Natural killer cell (primary cell): Measurements from ENCODE around the gene HES5. TPM values are rescaled to one million over a fixed set of nuclear protein-coding genes. Genes with fewer than 3 reads are reported as not detected.

Source experiments
- ATAC-seq, 3 donors: fragments of 150-1000 bp in 2 of 3; fragments of 200-7000 bp in 1 of 3; cut with Tn5 transposase; 1 replicate in 1 of 3; 2 replicates in 2 of 3; pipeline ENCODE4 v1.10.0; 2021; ENCODE audit warnings: mild to moderate bottlenecking in 2 of 3, moderate library complexity in 2 of 3
- DNase-seq, 2 donors: peaks; one replicate each; pipeline versions ENCODE4 v3.0.0 to v3.0.0-alpha.2; 2013 to 2021; ENCODE audit warnings: mixed read lengths in 1 of 2
- H3K27ac ChIP-seq: one replicate; pipeline ENCODE4 v1.5.1; 2013; ENCODE audit warnings: mild to moderate bottlenecking, low read length
- H3K27me3 ChIP-seq: one replicate; pipeline ENCODE4 v1.6.1; 2013; ENCODE audit warnings: low read length; ENCODE audit not compliant: control insufficient read depth, insufficient read depth
- H3K36me3 ChIP-seq: one replicate; pipeline ENCODE4 v1.6.1; 2013; ENCODE audit warnings: low read length; ENCODE audit not compliant: control insufficient read depth, insufficient read depth
- H3K4me1 ChIP-seq: one replicate; pipeline ENCODE4 v1.6.1; 2013; ENCODE audit warnings: low read length; ENCODE audit not compliant: control insufficient read depth, insufficient read depth
- H3K4me3 ChIP-seq: one replicate; pipeline ENCODE4 v1.5.1; 2013; ENCODE audit warnings: low read length
- H3K9me3 ChIP-seq: one replicate; pipeline ENCODE4 v1.6.1; 2013; ENCODE audit warnings: low read length; ENCODE audit not compliant: control insufficient read depth, insufficient read depth
- H3K27ac Mint-ChIP-seq, 2 donors: one replicate each; pipeline ENCODE4 v1.8.0; 2022; ENCODE audit warnings: mild to moderate bottlenecking in 2 of 2, mixed read lengths in 2 of 2, moderate library complexity in 1 of 2
- H3K27me3 Mint-ChIP-seq, 2 donors: one replicate each; pipeline ENCODE4 v1.8.0; 2022; ENCODE audit warnings: low read depth in 2 of 2, mixed read lengths in 2 of 2
- H3K36me3 Mint-ChIP-seq: one replicate; pipeline ENCODE4 v1.8.0; 2022; ENCODE audit warnings: mixed read lengths
- H3K4me1 Mint-ChIP-seq, 2 donors: one replicate each; pipeline ENCODE4 v1.8.0; 2022; ENCODE audit warnings: mixed read lengths in 2 of 2
- H3K4me3 Mint-ChIP-seq: one replicate; pipeline ENCODE4 v1.8.0; 2022; ENCODE audit warnings: mild to moderate bottlenecking, moderate library complexity, mixed read lengths
- H3K9me3 Mint-ChIP-seq, 2 donors: one replicate each; pipeline ENCODE4 v1.8.0; 2022; ENCODE audit warnings: mixed read lengths in 2 of 2
- WGBS: methylation state at CpG from one replicate; pipeline ENCODE4 v1.1.7; 2013; ENCODE audit warnings: missing lambda C conversion rate; ENCODE audit not compliant: insufficient coverage; 5-methylcytosine and 5-hydroxymethylcytosine counted together
- intact Hi-C: fragments of 100-400 bp; cut with micrococcal nuclease; formaldehyde crosslinking; loops from one replicate; pipeline ENCODE4 v1.14.2; 2022
- total RNA-seq, 4 donors: library from RNA; stranded (reverse); fragments of 120-200 nt in 1 of 4; gene quantifications; one replicate each; pipeline versions ENCODE4 v1.2.3 to v1.2.4, GENCODE V29; 2013 to 2022
- TF ChIP-seq, protein P1 (sequence below): fragments of 200-600 bp; IDR thresholded peaks from one replicate; pipeline ENCODE4 v1.8.0; 2022; ENCODE audit warnings: antibody characterized with exemption

Gene HES5
- total RNA-seq, 3 donors from 2014 or later (not counting 1 experiment from before 2014, with no cell fraction given) = not detected

DNA sequence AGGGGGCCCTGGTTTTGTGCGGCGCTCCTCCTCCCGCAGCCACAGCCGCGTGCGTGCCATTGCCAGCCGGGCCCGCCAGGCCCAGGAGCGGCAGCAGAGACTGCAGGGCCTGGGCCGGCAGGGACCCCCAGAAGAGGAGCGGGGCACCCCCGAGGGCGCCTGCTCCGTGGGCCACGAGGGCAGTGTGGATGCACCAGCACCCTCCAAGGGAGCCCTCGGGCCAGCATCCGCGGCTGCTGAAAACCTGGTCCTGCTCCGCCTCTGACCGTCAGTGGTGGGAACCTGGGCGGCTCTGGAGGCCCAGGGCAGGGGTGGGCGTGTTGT is 25.2 kb downstream of the HES5 start:
- Histone ChIP-seq H3K4me3 (no peak overlapping the region), H3K9me3 (no peaks in the 10 kb centered on the region), H3K4me1 (peaks cover 25% of the 10 kb centered on the region), H3K27me3 (no peaks in the 10 kb centered on the region), H3K36me3 (peaks cover 16% of the 10 kb centered on the region), H3K27ac (no peak overlapping the region)
- H3K9me3 Mint-ChIP-seq = no peaks in the 10 kb centered on the region
- H3K27me3 Mint-ChIP-seq = no peaks in the 10 kb centered on the region
- 79% methylated on average over 22 of the region's 22 CpGs for WGBS
- H3K4me1 Mint-ChIP-seq = peaks cover 6 to 19% of the 10 kb centered on the region in 2 donors
- TF ChIP-seq, protein P1, sequence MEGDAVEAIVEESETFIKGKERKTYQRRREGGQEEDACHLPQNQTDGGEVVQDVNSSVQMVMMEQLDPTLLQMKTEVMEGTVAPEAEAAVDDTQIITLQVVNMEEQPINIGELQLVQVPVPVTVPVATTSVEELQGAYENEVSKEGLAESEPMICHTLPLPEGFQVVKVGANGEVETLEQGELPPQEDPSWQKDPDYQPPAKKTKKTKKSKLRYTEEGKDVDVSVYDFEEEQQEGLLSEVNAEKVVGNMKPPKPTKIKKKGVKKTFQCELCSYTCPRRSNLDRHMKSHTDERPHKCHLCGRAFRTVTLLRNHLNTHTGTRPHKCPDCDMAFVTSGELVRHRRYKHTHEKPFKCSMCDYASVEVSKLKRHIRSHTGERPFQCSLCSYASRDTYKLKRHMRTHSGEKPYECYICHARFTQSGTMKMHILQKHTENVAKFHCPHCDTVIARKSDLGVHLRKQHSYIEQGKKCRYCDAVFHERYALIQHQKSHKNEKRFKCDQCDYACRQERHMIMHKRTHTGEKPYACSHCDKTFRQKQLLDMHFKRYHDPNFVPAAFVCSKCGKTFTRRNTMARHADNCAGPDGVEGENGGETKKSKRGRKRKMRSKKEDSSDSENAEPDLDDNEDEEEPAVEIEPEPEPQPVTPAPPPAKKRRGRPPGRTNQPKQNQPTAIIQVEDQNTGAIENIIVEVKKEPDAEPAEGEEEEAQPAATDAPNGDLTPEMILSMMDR = no peak
- DNase-seq (no peak), ATAC-seq (no peak)
- H3K36me3 Mint-ChIP-seq = no peaks in the 10 kb centered on the region
- no peak overlapping the region for H3K27ac Mint-ChIP-seq
- intact Hi-C loops = no loop called here
- H3K4me3 Mint-ChIP-seq = no peak overlapping the region

DNA sequence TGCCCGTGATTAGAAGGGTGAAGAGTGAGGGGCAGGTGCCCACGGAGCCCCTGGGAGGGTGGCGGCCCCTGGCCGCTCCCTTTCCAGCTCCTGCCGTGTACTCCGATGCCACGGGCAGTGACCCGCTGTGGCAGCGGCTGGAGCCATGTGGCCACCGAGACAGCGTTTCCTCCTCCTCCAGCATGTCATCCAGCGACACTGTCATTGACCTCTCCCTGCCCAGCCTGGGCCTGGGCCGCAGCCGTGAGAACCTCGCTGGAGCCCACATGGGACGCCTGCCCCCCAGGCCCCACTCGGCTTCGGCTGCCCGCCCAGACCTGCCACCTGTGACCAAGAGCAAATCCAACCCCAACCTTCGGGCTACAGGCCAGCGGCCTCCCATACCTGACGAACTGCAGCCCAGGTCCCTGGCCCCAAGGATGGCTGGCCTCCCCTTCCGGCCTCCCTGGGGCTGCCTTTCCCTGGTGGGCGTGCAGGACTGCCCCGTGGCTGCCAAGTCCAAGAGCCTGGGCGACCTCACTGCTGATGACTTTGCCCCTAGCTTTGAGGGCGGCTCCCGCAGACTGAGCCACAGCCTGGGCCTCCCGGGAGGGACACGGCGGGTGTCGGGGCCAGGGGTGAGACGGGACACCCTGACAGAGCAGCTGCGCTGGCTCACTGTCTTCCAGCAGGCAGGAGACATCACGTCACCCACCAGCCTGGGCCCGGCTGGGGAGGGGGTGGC is 25.7 kb downstream of the HES5 start:
- Histone ChIP-seq H3K4me3 (no peak overlapping the region), H3K4me1 (peaks cover 30% of the 10 kb centered on the region), H3K9me3 (no peaks in the 10 kb centered on the region), H3K27me3 (no peaks in the 10 kb centered on the region), H3K27ac (no peak overlapping the region), H3K36me3 (peaks cover 11% of the 10 kb centered on the region)
- no peak overlapping the region for H3K4me3 Mint-ChIP-seq
- H3K36me3 Mint-ChIP-seq = no peaks in the 10 kb centered on the region
- H3K27me3 Mint-ChIP-seq = no peaks in the 10 kb centered on the region
- TF ChIP-seq, protein P1 = no peak
- H3K9me3 Mint-ChIP-seq = no peaks in the 10 kb centered on the region
- peaks cover 7 to 24% of the 10 kb centered on the region in 2 donors for H3K4me1 Mint-ChIP-seq
- no peak overlapping the region for H3K27ac Mint-ChIP-seq
- intact Hi-C loops = no loop called here
- WGBS = 85% methylated on average over 36 of the region's 36 CpGs
- DNase-seq (no peak), ATAC-seq (no peak)

DNA sequence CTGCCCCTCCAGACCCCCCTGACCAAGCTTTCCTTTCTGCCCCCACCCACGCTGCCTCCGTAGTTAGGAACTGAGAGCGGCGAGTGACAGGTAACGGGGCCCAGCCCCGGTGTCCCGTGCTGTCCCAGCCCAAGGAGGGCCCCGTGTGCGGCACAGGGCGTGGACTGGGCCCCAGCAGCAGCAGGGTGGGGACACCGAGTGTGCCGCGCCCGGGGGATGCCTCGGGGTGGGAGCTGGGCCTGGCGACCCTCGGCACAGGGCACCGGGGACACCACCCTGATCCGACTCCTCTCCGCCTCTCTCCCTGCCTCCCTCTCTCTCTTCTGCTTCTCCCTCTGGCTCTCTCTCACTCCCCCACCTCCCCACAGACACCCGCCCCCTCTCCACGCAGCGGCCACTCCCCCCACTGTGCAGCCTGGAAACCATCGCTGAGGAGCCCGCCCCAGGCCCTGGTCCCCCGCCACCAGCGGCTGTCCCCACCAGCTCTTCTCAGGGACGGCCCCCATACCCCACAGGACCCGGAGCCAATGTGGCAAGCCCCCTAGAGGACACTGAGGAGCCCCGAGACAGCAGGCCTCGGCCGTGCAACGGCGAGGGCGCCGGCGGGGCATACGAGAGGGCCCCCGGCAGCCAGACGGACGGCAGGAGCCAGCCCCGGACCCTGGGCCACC is 26.4 kb downstream of the HES5 start:
- H3K27me3 Mint-ChIP-seq = no peaks in the 10 kb centered on the region
- peaks cover 37% of the 10 kb centered on the region for H3K4me1 ChIP-seq
- H3K9me3 ChIP-seq = no peaks in the 10 kb centered on the region
- no peaks in the 10 kb centered on the region for H3K36me3 Mint-ChIP-seq
- no peak overlapping the region for H3K27ac ChIP-seq
- TF ChIP-seq, protein P1 = no peak
- no peaks in the 10 kb centered on the region for H3K27me3 ChIP-seq
- H3K4me1 Mint-ChIP-seq = peaks cover 7 to 29% of the 10 kb centered on the region in 2 donors
- DNase-seq = no peak
- H3K9me3 Mint-ChIP-seq = no peaks in the 10 kb centered on the region
- 70% methylated on average over 39 of the region's 42 CpGs for WGBS
- H3K4me3 ChIP-seq = no peak overlapping the region
- no peak for ATAC-seq
- H3K36me3 ChIP-seq = peaks cover 5% of the 10 kb centered on the region
- no peak overlapping the region for H3K4me3 Mint-ChIP-seq
- no peak overlapping the region for H3K27ac Mint-ChIP-seq
- intact Hi-C loops = no loop called here
